GM18519 (cell line): ENCODE data around the gene SHE.
"Not testable (repeated sequence)": the region's sequence is repeated elsewhere in the genome, so short reads cannot be mapped to it uniquely, and the experiment has no call there.

Experiments
- ATAC-seq: cut with Tn5 transposase; IDR thresholded peaks from one replicate; pipeline ENCODE4 v1.9.1; 2021; ENCODE audit warnings: mild to moderate bottlenecking, moderate library complexity; ENCODE audit not compliant: unreplicated experiment, low FRiP score

SHE gene

GRCh38 chr1:154502066-154502743, at the start of gene SHE, which contains the start of gene TDRD10:
SHE (minus strand) TSS chr1:154502412; CDS start chr1:154502026, 386 bp downstream.
TDRD10 (plus strand) TSS chr1:154502219; CDS start chr1:154506904, 4,685 bp downstream.
- ATAC-seq = no peak

GRCh38 chr1:154551474-154551873, 49.3 kb upstream of the SHE start:
- no peak for ATAC-seq

GRCh38 chr1:154550657-154551056, 48.4 kb upstream of the SHE start:
- no peak for ATAC-seq

- ATAC-seq = no peak
Measured at GRCh38 chr1:154550070-154550469, 47.9 kb upstream of the SHE start.

GRCh38 chr1:154549202-154549770, 47.1 kb upstream of the SHE start:
- no peak for ATAC-seq

GRCh38 chr1:154548028-154548427, 45.8 kb upstream of the SHE start:
- ATAC-seq = no peak

GRCh38 chr1:154547105-154547732, 45.0 kb upstream of the SHE start:
- ATAC-seq = no peak

GRCh38 chr1:154546264-154547063, 44.3 kb upstream of the SHE start:
- ATAC-seq = no peak

- ATAC-seq = no peak
Measured at GRCh38 chr1:154541231-154541630, 39.0 kb upstream of the SHE start.

- ATAC-seq = no peak
Measured at GRCh38 chr1:154539486-154540483, 37.6 kb upstream of the SHE start.

- no peak for ATAC-seq
Measured at GRCh38 chr1:154536570-154536969, 34.4 kb upstream of the SHE start.

GRCh38 chr1:154533952-154534844, 32.0 kb upstream of the SHE start:
- no peak for ATAC-seq

GRCh38 chr1:154531950-154532349, 29.7 kb upstream of the SHE start:
- ATAC-seq = not testable (repeated sequence)

- ATAC-seq = no peak
Measured at GRCh38 chr1:154529308-154529707, 27.1 kb upstream of the SHE start.

GRCh38 chr1:154527192-154527591, 25.0 kb upstream of the SHE start:
- ATAC-seq = no peak

GRCh38 chr1:154524881-154525280, 22.7 kb upstream of the SHE start:
- no peak for ATAC-seq

- no peak for ATAC-seq
Measured at GRCh38 chr1:154521695-154522094, 19.5 kb upstream of the SHE start.

GRCh38 chr1:154520333-154520732, 18.1 kb upstream of the SHE start:
- no peak for ATAC-seq

- ATAC-seq = no peak
Measured at GRCh38 chr1:154519591-154519991, 17.4 kb upstream of the SHE start.
